GM08714 (cell line): ENCODE measurements around the gene NUP85.

ENCODE experiments used
- H3K4me3 ChIP-seq: fragments of 200-500 bp; sonication (Bioruptor generic); 2 replicates; pipeline ENCODE4 v1.5.1; 2014; ENCODE audit warnings: mild to moderate bottlenecking, low read length, inconsistent platforms
- ZNF274 ChIP-seq: IDR thresholded peaks from 2 replicates; pipeline ENCODE4 v1.6.1; 2012; ENCODE audit warnings: mild to moderate bottlenecking, low read depth, low read length

Gene NUP85

GRCh38 chr17:75227729-75228128, 22.2 kb downstream of the NUP85 start:
- no peak for TF ChIP-seq ZNF274
- H3K4me3 ChIP-seq = no peak overlapping the region

- no peak for TF ChIP-seq ZNF274
- H3K4me3 ChIP-seq = no peak overlapping the region
These were observed 22.8 kb downstream of the NUP85 start for GRCh38 chr17:75228305-75228704.

GRCh38 chr17:75228847-75229246, 23.4 kb downstream of the NUP85 start:
- no peak for TF ChIP-seq ZNF274
- no peak overlapping the region for H3K4me3 ChIP-seq

- no peak for TF ChIP-seq ZNF274
- no peak overlapping the region for H3K4me3 ChIP-seq
These were observed 25.6 kb downstream of the NUP85 start for GRCh38 chr17:75231071-75231470.

GRCh38 chr17:75231741-75232464, 26.4 kb downstream of the NUP85 start:
- TF ChIP-seq ZNF274 = no peak
- no peak overlapping the region for H3K4me3 ChIP-seq

GRCh38 chr17:75232786-75233185, 27.3 kb downstream of the NUP85 start:
- H3K4me3 ChIP-seq = no peak overlapping the region
- no peak for TF ChIP-seq ZNF274

GRCh38 chr17:75237100-75238014, 31.9 kb downstream of the NUP85 start:
- H3K4me3 ChIP-seq = no peak overlapping the region
- TF ChIP-seq ZNF274 = no peak

GRCh38 chr17:75238020-75238580, 32.6 kb downstream of the NUP85 start:
- TF ChIP-seq ZNF274 = no peak
- H3K4me3 ChIP-seq = no peak overlapping the region

GRCh38 chr17:75238684-75239191, 33.3 kb downstream of the NUP85 start:
- H3K4me3 ChIP-seq = no peak overlapping the region
- no peak for TF ChIP-seq ZNF274

- no peak for TF ChIP-seq ZNF274
- H3K4me3 ChIP-seq = no peak overlapping the region
These were observed 33.7 kb downstream of the NUP85 start for GRCh38 chr17:75239214-75239613.

GRCh38 chr17:75239778-75240393, 34.4 kb downstream of the NUP85 start:
- no peak for TF ChIP-seq ZNF274
- no peak overlapping the region for H3K4me3 ChIP-seq

- no peak overlapping the region for H3K4me3 ChIP-seq
- TF ChIP-seq ZNF274 = no peak
These were observed 35.1 kb downstream of the NUP85 start for GRCh38 chr17:75240394-75241142.

GRCh38 chr17:75241143-75241430, 35.6 kb downstream of the NUP85 start:
- TF ChIP-seq ZNF274 = no peak
- H3K4me3 ChIP-seq = no peak overlapping the region

- H3K4me3 ChIP-seq = no peak overlapping the region
- no peak for TF ChIP-seq ZNF274
These were observed 36.0 kb downstream of the NUP85 start for GRCh38 chr17:75241502-75241901.

GRCh38 chr17:75241996-75242460, 36.5 kb downstream of the NUP85 start:
- no peak for TF ChIP-seq ZNF274
- no peak overlapping the region for H3K4me3 ChIP-seq
